ENCODE results near the gene ATAD3A. TPM values are rescaled to one million over a fixed set of nuclear protein-coding genes. Genes with fewer than 3 reads are reported as not detected.
"Not testable (repeated sequence)": the region's sequence is repeated elsewhere in the genome, so short reads cannot be mapped to it uniquely, and the experiment has no call there.

The ATAD3A gene
- total RNA-seq, 1 experiment from 2014 or later = 85.1 TPM

- DNase-seq (ENCODE audit: low read depth) = no peak
Measured at GRCh38 chr1:1489861-1490260, 22.1 kb upstream of the ATAD3A start.

GRCh38 chr1:1490633-1491230 lies 21.2 kb upstream of the ATAD3A start:
- DNase-seq (ENCODE audit: low read depth) = no peak

- DNase-seq (ENCODE audit: low read depth) = no peak
Measured at GRCh38 chr1:1491601-1492000, 20.4 kb upstream of the ATAD3A start.

- DNase-seq (ENCODE audit: low read depth) = not testable (repeated sequence)
Measured at GRCh38 chr1:1494311-1494710, 17.7 kb upstream of the ATAD3A start.

GRCh38 chr1:1495461-1495975 lies 16.4 kb upstream of the ATAD3A start:
- not testable (repeated sequence) for DNase-seq (ENCODE audit: low read depth)

GRCh38 chr1:1504777-1505365 lies 7.1 kb upstream of the ATAD3A start:
- DNase-seq (ENCODE audit: low read depth) = peak; percentile 64

GRCh38 chr1:1505366-1505798 lies 6.6 kb upstream of the ATAD3A start:
- not testable (repeated sequence) for DNase-seq (ENCODE audit: low read depth)

GRCh38 chr1:1505801-1506200 lies 6.2 kb upstream of the ATAD3A start:
- not testable (repeated sequence) for DNase-seq (ENCODE audit: low read depth)

GRCh38 chr1:1507305-1507704 lies 4.7 kb upstream of the ATAD3A start:
- DNase-seq (ENCODE audit: low read depth) = no peak

- DNase-seq (ENCODE audit: low read depth) = not testable (repeated sequence)
Measured at GRCh38 chr1:1508775-1509464, 3.0 kb upstream of the ATAD3A start.

GRCh38 chr1:1509465-1509850 lies 2.5 kb upstream of the ATAD3A start:
- not testable (repeated sequence) for DNase-seq (ENCODE audit: low read depth)

- no peak for DNase-seq (ENCODE audit: low read depth)
Measured at GRCh38 chr1:1510912-1511532, 940 bp upstream of the ATAD3A start.

- not testable (repeated sequence) for DNase-seq (ENCODE audit: low read depth)
Measured at GRCh38 chr1:1512425-1512824, 463 bp downstream of the ATAD3A start.

GRCh38 chr1:1513675-1514074 lies 1.7 kb downstream of the ATAD3A start:
- not testable (repeated sequence) for DNase-seq (ENCODE audit: low read depth)

- not testable (repeated sequence) for DNase-seq (ENCODE audit: low read depth)
Measured at GRCh38 chr1:1514376-1514775, 2.4 kb downstream of the ATAD3A start.

GRCh38 chr1:1516923-1517322 lies 5.0 kb downstream of the ATAD3A start:
- DNase-seq (ENCODE audit: low read depth) = not testable (repeated sequence)

GRCh38 chr1:1517973-1518620 lies 6.1 kb downstream of the ATAD3A start:
- DNase-seq (ENCODE audit: low read depth) = no peak

- not testable (repeated sequence) for DNase-seq (ENCODE audit: low read depth)
Measured at GRCh38 chr1:1518621-1519007, 6.7 kb downstream of the ATAD3A start.

- DNase-seq (ENCODE audit: low read depth) = not testable (repeated sequence)
Measured at GRCh38 chr1:1519805-1520505, 8.0 kb downstream of the ATAD3A start.

GRCh38 chr1:1521331-1521730 lies 9.4 kb downstream of the ATAD3A start:
- DNase-seq (ENCODE audit: low read depth) = no peak

GRCh38 chr1:1522536-1522935 lies 10.6 kb downstream of the ATAD3A start:
- DNase-seq (ENCODE audit: low read depth) = not testable (repeated sequence)

All from Daoy (cell line).